HT-29 (cell line): Measurements from ENCODE around the gene DHRS12. TPM values are rescaled to one million over a fixed set of nuclear protein-coding genes. Genes with fewer than 3 reads are reported as not detected.

Experiments
- DNase-seq: peaks from one replicate; pipeline ENCODE4 v3.0.0-alpha.2; 2015; ENCODE audit warnings: low spot score
- total RNA-seq: library from RNA; depleted of rRNA; stranded (reverse); fragments of >200 nt; shearing (Covaris generic); gene quantifications from 2 replicates; pipeline ENCODE4 v1.2.3, GENCODE V29; 2014

DHRS12 gene
- total RNA-seq, 1 experiment from 2014 or later, result 9.8 TPM

GRCh38 chr13:51781246-51782022, 22.5 kb downstream of the DHRS12 start:
- DNase-seq, result peak; percentile 58

DNA sequence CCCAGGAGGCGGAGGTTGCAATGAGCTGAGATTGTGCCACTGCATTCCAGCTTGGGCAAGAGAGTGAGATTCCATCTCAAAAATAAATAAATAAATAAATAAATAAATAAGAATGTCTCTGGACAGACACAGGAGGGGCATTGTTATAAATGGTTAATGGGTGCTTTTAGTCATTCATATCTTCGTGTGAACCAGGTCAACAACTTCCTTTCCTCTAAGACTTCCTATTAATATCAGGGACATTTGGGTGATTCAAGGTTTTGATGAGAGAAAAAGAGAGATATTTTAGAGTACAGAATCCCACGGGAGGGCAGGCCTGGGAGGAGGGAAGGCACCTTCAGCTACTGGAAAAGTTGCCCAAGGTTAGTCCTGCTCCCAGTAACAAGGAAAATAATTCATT, 23.9 kb downstream of the DHRS12 start:
- DNase-seq, result no peak

DNA sequence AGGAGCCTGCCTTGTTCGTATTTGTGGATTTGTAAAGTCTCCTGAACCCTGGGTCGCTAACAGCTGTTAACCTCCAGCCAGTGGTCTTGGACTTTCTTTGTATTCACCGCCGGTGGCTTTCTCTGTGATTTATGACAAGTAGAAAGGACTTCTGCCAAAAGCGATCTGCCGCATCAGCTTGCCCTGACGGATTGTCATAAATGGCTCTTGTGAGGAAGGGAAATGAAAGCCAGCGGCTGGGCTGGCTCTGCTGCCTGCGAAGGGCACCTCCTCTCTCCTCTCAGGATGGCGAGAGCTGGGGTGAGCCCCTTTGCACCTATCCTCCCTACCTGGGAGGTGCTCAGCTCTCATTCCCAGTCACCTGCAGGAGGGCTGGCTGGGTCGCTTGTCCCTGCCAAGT, 25.6 kb downstream of the DHRS12 start:
- DNase-seq, result no peak

GRCh38 chr13:51777921-51778320, 26.0 kb downstream of the DHRS12 start:
- no peak for DNase-seq

GRCh38 chr13:51776179-51776578, 27.8 kb downstream of the DHRS12 start:
- no peak for DNase-seq

- DNase-seq, result no peak
Measured at GRCh38 chr13:51773515-51773914, 30.4 kb downstream of the DHRS12 start.

DNA sequence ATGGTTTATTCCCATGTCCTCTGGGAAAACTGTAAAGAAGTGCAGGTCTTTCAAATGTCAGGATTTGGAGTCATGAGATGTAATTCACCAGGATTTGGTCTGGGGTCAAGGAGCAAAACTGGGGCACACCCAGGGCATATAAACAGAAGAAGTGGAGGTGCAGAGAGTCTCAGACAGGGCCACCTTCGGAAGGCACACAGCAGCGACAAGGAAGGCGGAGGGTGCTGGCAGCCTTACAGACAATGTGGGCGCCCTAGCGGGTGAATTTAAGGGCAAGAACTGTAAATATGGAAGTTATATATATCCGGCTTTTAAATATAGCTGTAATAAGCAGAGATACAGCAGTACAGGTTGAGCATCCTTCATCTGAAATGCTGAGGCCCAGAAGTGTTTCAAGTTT, 31.2 kb downstream of the DHRS12 start:
- no peak for DNase-seq

DNA sequence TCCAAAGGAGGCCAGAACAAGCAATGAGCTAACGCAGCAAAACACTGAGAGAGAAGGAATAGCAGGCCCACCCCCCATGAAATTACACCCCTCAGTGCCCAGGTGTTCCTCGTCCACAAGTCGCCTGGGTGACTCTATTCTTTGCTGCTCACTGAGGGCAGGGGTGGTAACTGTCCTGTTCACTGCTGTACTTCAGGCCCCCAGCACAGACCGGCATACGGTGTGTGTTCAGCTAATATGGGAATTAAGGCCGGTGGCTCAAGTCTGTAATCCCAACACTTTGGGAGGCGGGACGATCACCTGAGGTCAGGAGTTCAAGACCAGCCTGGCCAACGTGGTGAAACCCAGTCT, 31.9 kb downstream of the DHRS12 start:
- no peak for DNase-seq

DNA sequence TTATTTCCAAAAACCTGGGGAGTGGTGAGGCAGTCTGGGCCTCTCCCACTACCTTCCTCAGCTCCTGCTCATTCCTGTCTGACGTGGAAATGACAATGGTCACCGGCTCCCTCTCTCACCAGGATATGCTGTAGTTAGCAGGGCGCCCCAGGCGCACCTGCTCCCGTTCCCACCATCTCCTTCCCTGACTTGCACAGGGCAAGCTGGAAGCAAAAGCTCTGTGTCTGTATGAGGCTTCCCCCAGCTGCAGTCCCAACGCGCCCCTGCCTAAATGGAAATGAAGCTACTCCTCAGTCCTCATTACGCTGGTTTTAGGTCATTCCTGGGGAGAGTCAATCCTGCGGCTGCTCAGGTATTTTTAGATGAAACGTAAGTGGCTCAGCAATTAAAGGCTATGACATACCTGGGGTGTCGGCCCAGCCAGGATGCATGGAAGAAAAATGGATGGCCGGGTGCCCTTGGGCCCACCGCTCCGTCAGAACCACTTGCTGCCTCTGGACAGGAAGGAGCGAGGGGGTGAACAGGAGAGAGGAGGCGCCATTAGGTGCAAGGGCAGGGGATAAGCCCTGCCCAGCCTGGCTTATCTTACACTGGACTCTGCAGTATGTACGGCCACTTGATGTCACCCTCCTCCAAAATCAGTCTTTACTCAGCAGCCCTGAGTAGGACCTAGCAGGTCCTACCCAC, 32.4 kb downstream of the DHRS12 start:
- DNase-seq, result no peak

DNA sequence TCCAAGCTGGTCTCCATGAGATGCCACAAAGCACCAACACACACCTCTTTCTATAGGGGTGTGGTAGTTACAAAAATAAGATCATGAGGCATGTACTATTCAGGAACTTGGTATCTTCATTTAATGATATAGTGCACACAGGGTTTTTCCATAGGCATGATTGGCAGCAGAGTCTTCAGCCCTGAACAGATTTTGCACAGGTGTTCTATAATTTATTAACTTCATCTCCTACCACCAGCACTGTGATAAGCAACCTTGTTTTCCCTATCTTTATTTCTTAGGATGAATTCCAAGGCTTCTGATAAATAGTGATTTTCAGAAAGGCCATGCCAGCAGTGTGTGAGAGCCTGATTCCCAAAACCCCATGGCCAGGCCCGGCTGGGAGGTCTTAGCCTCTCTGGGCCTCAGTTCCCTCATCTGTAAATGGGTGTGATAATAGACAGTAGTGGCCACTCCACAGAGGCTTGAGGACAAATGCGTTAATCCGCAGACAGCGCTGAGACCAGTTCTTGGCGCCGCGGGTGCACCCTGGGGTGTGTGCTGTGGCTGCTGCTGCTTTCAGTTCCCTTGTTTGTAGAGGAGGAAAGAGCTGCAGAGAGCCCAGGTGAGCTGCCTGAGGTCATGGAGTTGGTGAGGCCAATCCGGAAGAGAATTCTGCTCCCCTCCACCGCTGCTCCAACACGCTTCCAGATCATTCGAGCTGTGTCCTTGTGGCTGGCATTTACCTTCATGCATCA, 33.1 kb downstream of the DHRS12 start:
- DNase-seq, result no peak

- no peak for DNase-seq
Measured at GRCh38 chr13:51770160-51770559, 33.8 kb downstream of the DHRS12 start.

DNA sequence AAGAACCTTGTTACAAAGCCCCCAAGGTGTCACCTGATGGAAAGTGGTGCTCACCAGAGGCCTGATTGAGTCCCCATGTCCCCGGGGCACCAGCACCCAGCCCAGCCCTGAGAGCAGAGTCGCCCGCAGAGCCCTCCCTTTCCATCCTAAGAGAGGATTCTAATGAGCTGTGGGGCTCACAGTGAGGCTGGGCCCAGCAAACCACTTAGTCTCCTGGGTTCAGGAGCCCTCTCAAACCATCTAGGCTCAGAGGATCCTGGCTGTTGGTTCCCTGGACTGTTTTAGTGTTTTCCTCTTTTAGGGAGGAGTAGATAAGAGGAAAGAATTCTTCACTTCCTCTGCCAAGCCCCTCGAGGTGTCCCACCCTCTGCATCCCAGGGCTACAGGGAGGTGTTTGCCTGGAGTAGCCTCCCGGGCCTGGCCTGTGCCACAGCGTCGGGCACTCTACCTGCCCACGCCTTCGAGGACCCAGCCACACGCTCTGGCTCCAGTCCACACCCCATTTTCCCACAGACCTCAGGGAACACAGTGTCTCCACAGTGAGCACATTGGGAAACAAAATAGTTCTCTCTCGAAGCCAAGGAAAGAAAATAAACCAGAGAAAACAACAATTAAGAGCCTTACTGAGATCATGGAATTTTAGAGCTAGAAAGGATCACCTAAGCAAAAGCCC, 34.4 kb downstream of the DHRS12 start:
- no peak for DNase-seq

DNA sequence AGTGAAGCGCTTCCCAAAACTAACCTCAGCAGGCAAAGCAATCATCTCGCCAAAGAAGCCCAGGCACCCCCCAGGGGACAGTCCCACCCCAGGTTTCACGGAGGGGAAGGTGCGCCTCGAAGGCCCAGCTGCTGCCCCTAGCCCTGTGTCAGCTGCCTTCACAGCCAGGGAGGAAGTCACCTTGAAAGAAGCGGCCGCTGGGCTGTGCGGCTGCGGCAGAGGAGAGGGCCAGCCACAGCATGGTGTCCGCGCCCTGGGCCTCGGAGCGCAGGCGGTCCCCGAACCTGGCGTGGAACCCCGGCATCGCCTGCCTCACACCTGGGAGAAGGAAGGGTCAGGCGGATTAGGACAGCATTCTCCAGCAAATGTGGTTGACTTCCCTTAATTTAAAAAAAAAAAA, 35.0 kb downstream of the DHRS12 start:
- no peak for DNase-seq

- no peak for DNase-seq
Measured at GRCh38 chr13:51768378-51768921, 35.5 kb downstream of the DHRS12 start.

- no peak for DNase-seq
Measured at GRCh38 chr13:51767100-51767499, 36.9 kb downstream of the DHRS12 start.

GRCh38 chr13:51765142-51765515, 38.8 kb downstream of the DHRS12 start:
- no peak for DNase-seq

GRCh38 chr13:51764184-51765141, 39.5 kb downstream of the DHRS12 start:
- DNase-seq, result peak; percentile 63

DNA sequence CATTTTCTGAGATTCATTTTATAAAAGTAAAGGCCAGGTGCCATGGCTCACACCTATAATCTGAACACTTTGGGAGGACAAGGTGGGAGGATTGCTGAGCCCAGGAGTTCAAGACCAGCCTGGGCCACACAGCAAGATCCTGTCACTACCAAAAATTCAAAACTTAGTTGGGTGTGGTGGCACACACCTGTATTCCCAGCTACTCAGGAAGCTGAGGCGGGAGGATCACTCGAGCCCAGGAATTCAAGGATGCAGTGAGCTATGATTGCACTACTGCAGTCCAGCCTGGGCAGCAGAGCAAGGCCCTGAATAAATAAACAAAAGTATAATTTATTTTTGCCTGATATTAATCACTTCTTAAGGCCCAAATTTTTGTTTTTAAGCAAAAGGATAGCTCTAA, 40.5 kb downstream of the DHRS12 start:
- no peak for DNase-seq

GRCh38 chr13:51761643-51762350, 42.2 kb downstream of the DHRS12 start:
- no peak for DNase-seq

GRCh38 chr13:51760592-51760991, 43.4 kb downstream of the DHRS12 start:
- DNase-seq, result no peak
